Breast epithelium (tissue), 3 donors: Measurements from ENCODE around the gene OR5AN1.

ENCODE experiments used
- CTCF ChIP-seq, 3 donors: fragments of 450-650 bp; IDR thresholded peaks; one replicate each; pipeline ENCODE4 v1.5.1; 2016 to 2017; ENCODE audit warnings: antibody characterized with exemption in 3 of 3, mild to moderate bottlenecking in 3 of 3, moderate library complexity in 3 of 3
- POLR2A ChIP-seq: fragments of 450-650 bp; IDR thresholded peaks from one replicate; pipeline ENCODE4 v1.6.1; 2016; ENCODE audit warnings: antibody characterized with exemption, mild to moderate bottlenecking, moderate library complexity
- POLR2AphosphoS5 ChIP-seq, 3 donors: sonication (generic); formaldehyde crosslinking; IDR thresholded peaks; one replicate each; pipeline ENCODE4 v1.6.1; 2017; ENCODE audit warnings: antibody characterized with exemption in 3 of 3

- no peak for TF ChIP-seq CTCF (IDR thresholded peaks at IDR 0.05)
- no peak for TF ChIP-seq POLR2A
- no peak for TF ChIP-seq POLR2AphosphoS5 (IDR thresholded peaks at IDR 0.05)
Measured at GRCh38 chr11:59358020-59358419, 675 bp upstream of the OR5AN1 start.
